GM18858 (cell line): ENCODE results near the gene TIMM23B.
"Not testable (repeated sequence)": the region's sequence is repeated elsewhere in the genome, so short reads cannot be mapped to it uniquely, and the experiment has no call there.

ENCODE experiments used
- ATAC-seq: cut with Tn5 transposase; IDR thresholded peaks from one replicate; pipeline ENCODE4 v1.9.1; 2021; ENCODE audit not compliant: unreplicated experiment

TIMM23B gene

GRCh38 chr10:49977756-49978155 lies 35.9 kb downstream of the TIMM23B start:
- ATAC-seq: not testable (repeated sequence)

GRCh38 chr10:49987207-49987606 lies 45.4 kb downstream of the TIMM23B start:
- ATAC-seq: not testable (repeated sequence)

GRCh38 chr10:49988376-49988775 lies 46.5 kb downstream of the TIMM23B start, which contains the start of gene AGAP6:
Gene AGAP6 (plus strand): TSS chr10:49988406. CDS start chr10:49988716, 310 bp downstream.
- not testable (repeated sequence) for ATAC-seq

GRCh38 chr10:49995321-49995720 lies 53.5 kb downstream of the TIMM23B start:
- not testable (repeated sequence) for ATAC-seq

- not testable (repeated sequence) for ATAC-seq
Observed at GRCh38 chr10:50014024-50014423, 72.2 kb downstream of the TIMM23B start.

- ATAC-seq: not testable (repeated sequence)
Observed at GRCh38 chr10:50015596-50016220, 73.9 kb downstream of the TIMM23B start.

- not testable (repeated sequence) for ATAC-seq
Observed at GRCh38 chr10:50016926-50017325, 75.1 kb downstream of the TIMM23B start.

GRCh38 chr10:50017646-50018045 lies 75.8 kb downstream of the TIMM23B start:
- not testable (repeated sequence) for ATAC-seq

GRCh38 chr10:50019279-50019678 lies 77.4 kb downstream of the TIMM23B start:
- ATAC-seq: not testable (repeated sequence)

GRCh38 chr10:50020451-50021024 lies 78.7 kb downstream of the TIMM23B start:
- ATAC-seq: not testable (repeated sequence)

GRCh38 chr10:50021646-50022045 lies 79.8 kb downstream of the TIMM23B start:
- ATAC-seq: no peak
